ENCODE results near the gene IGF1R. TPM values are rescaled to one million over a fixed set of nuclear protein-coding genes. Genes with fewer than 3 reads are reported as not detected.

Gene IGF1R
- total and polyA plus RNA-seq, 12 donors = 8.6 to 138 (median 66.0) TPM

GRCh38 chr15:98967916-98968315 lies 319.6 kb downstream of the IGF1R start:
- Histone ChIP-seq H3K4me1 (replicated peaks in 1 of 2) (no peaks in the 10 kb centered on the region), H3K9me3 (replicated peaks in 1 of 3) (no peaks in the 10 kb centered on the region), H3K36me3 (replicated peaks in 1 of 2) (no peaks in the 10 kb centered on the region), H3K27me3 (no peaks in the 10 kb centered on the region), H3K27ac (no peak overlapping the region), H3K4me3 (no peak overlapping the region)
- intact Hi-C loops (cut with DNase I) = no loop called here
- WGBS, 4 donors = 87 to 92% (median 91%) methylated on average over 5 of the region's 5 CpGs
- DNase-seq = no peak
- TF ChIP-seq, protein P1, sequence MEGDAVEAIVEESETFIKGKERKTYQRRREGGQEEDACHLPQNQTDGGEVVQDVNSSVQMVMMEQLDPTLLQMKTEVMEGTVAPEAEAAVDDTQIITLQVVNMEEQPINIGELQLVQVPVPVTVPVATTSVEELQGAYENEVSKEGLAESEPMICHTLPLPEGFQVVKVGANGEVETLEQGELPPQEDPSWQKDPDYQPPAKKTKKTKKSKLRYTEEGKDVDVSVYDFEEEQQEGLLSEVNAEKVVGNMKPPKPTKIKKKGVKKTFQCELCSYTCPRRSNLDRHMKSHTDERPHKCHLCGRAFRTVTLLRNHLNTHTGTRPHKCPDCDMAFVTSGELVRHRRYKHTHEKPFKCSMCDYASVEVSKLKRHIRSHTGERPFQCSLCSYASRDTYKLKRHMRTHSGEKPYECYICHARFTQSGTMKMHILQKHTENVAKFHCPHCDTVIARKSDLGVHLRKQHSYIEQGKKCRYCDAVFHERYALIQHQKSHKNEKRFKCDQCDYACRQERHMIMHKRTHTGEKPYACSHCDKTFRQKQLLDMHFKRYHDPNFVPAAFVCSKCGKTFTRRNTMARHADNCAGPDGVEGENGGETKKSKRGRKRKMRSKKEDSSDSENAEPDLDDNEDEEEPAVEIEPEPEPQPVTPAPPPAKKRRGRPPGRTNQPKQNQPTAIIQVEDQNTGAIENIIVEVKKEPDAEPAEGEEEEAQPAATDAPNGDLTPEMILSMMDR (IDR thresholded peaks at IDR 0.05) = no peak
- TF ChIP-seq POLR2A (IDR thresholded peaks at IDR 0.05) = no peak

DNA sequence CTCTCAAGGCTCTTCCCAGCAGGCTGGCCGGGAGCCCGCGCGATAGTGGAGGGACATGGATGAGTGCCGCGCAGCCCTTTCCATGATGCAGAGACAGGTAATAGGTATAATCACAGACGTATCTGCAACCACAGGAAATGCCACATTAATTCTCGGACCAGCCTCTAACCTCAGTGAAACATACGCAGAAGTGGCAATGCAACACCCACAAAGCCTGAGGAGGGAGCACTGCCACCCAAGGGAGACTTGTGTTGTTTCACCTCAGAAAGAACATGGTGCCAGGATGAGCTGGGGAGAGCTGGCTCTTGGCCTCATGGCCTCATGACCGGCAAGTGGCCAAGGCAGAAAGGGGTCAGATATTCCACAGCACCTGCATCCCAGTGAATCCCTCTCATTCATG lies 320.2 kb downstream of the IGF1R start:
- peak in 1 of 7 donors; percentile 42 for DNase-seq
- intact Hi-C loops (cut with DNase I) = no loop called here
- Histone ChIP-seq H3K27me3 (no peaks in the 10 kb centered on the region), H3K9me3 (replicated peaks in 1 of 3) (no peaks in the 10 kb centered on the region), H3K4me3 (no peak overlapping the region), H3K36me3 (replicated peaks in 1 of 2) (no peaks in the 10 kb centered on the region), H3K27ac (no peak overlapping the region), H3K4me1 (replicated peaks in 1 of 2) (no peaks in the 10 kb centered on the region)
- 77 to 94% (median 86%) methylated on average over 10 of the region's 10 CpGs for whole genome bisulfite sequencing, 4 donors
- TF ChIP-seq POLR2A (IDR thresholded peaks at IDR 0.05) = no peak
- TF ChIP-seq, protein P1 (IDR thresholded peaks at IDR 0.05) = no peak

GRCh38 chr15:98969126-98969735 lies 320.9 kb downstream of the IGF1R start:
- no peaks in the 10 kb centered on the region for H3K9me3 ChIP-seq (replicated peaks in 1 of 3)
- intact Hi-C loops (cut with DNase I) = no loop called here
- peak in 1 of 7 donors; percentile 36 for DNase-seq
- no peak overlapping the region for H3K4me3 ChIP-seq
- H3K27ac ChIP-seq = no peak overlapping the region
- no peaks in the 10 kb centered on the region for H3K27me3 ChIP-seq
- 86 to 92% (median 89%) methylated on average over 23 to 29 of the region's 29 CpGs for WGBS, 4 donors
- no peaks in the 10 kb centered on the region for H3K36me3 ChIP-seq (replicated peaks in 1 of 2)
- H3K4me1 ChIP-seq (replicated peaks in 1 of 2) = no peaks in the 10 kb centered on the region
- TF ChIP-seq, protein P1 (IDR thresholded peaks at IDR 0.05) = no peak
- TF ChIP-seq POLR2A (IDR thresholded peaks at IDR 0.05) = no peak

- Histone ChIP-seq H3K9me3 (replicated peaks in 1 of 3) (no peaks in the 10 kb centered on the region), H3K4me3 (no peak overlapping the region), H3K27ac (no peak overlapping the region), H3K36me3 (replicated peaks in 1 of 2) (no peaks in the 10 kb centered on the region), H3K4me1 (replicated peaks in 1 of 2) (no peaks in the 10 kb centered on the region), H3K27me3 (no peaks in the 10 kb centered on the region)
- no peak for DNase-seq
- TF ChIP-seq, protein P1 (IDR thresholded peaks at IDR 0.05) = no peak
- no peak for TF ChIP-seq POLR2A (IDR thresholded peaks at IDR 0.05)
- 93 to 96% (median 94%) methylated on average over 8 of the region's 8 CpGs for WGBS, 4 donors
- intact Hi-C loops (cut with DNase I) = no loop called here
Observed at GRCh38 chr15:98970799-98971198, 322.5 kb downstream of the IGF1R start.

All from adrenal gland (tissue), 12 donors.